Cardiac fibroblast (primary cell): ENCODE measurements around the gene CACNA2D4.

Experiments used
- DNase-seq, 2 donors: peaks; one replicate each; pipeline versions ENCODE4 v3.0.0 to v3.0.0-alpha.2; 2010; ENCODE audit warnings: low read depth in 2 of 2
- H3K4me3 ChIP-seq, 2 donors: replicated peaks in 1 of 2; 1 replicate in 1 of 2; 2 replicates in 1 of 2; pipeline ENCODE4 v1.5.1; 2011; ENCODE audit warnings: low read depth in 2 of 2, low read length in 2 of 2, mild to moderate bottlenecking in 2 of 2, moderate library complexity in 1 of 2
- CTCF ChIP-seq: IDR thresholded peaks from one replicate; pipeline ENCODE4 v1.5.1; 2011; ENCODE audit warnings: low read depth, mild to moderate bottlenecking, low read length, inconsistent platforms

CACNA2D4 gene

DNA sequence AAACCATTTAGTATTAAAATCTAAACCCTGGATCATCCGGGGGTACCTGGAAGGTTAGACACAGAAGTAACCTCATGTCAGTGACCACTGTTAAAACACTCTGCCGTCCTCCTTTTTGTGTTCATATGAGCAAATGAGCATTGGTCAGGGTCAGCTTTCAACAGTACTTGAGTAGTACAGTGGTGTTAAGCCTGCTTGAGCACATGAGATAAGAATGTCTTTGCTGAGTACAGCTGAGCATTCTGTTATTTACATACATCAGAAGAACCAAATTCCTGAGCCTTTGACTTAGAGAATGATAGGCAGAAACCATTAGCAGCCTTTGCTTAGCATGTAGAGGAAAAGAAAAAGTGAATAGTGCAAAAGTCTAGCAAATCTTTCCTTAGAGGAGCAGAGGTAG lies 136.7 kb downstream of the CACNA2D4 start:
- DNase-seq, result peak in 1 of 2 donors; percentile 45
- no peak for TF ChIP-seq CTCF
- no peak overlapping the region for H3K4me3 ChIP-seq

GRCh38 chr12:1779783-1780182 lies 138.7 kb downstream of the CACNA2D4 start:
- no peak overlapping the region for H3K4me3 ChIP-seq
- no peak for TF ChIP-seq CTCF
- peak; percentile 85 to 90 for DNase-seq

DNA sequence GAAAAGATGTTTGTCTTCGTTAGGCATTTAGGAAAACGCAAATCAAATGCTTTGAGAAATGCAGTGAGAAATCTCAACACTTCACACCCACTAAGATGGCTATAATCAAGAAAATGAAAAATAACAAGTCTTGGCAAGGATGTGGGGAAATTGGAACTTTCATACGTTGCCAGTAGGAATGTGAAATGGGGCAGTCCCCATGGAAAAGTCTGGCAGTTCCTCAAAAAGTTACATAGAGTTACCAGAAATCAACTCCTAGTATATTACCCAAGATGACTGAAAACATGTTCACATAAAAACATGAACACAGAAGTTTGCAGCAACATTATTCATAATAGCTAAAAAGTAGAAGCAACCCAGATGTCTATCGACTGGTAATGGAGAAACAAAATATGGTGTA lies 139.5 kb downstream of the CACNA2D4 start:
- peak; percentile 59 to 83 for DNase-seq
- no peak for TF ChIP-seq CTCF
- H3K4me3 ChIP-seq, result no peak overlapping the region

DNA sequence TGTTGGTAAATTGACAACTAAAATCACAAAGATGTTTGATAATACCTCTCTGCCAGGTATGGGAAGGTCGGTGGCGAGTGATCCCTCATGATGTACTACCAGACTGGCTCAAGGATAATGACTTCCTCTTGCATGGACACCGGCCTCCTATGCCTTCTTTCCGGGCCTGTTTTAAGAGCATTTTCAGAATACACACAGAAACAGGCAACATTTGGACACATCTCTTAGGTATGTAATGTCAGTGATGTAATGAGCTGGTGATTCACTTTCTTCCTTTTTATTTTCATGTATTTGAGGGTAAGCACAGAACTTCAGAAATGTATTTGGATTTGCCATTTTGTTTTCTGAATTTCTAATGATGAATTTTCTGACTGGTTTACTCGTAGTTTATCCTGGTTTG lies 140.7 kb downstream of the CACNA2D4 start:
- DNase-seq, result peak; percentile 56 to 92

DNA sequence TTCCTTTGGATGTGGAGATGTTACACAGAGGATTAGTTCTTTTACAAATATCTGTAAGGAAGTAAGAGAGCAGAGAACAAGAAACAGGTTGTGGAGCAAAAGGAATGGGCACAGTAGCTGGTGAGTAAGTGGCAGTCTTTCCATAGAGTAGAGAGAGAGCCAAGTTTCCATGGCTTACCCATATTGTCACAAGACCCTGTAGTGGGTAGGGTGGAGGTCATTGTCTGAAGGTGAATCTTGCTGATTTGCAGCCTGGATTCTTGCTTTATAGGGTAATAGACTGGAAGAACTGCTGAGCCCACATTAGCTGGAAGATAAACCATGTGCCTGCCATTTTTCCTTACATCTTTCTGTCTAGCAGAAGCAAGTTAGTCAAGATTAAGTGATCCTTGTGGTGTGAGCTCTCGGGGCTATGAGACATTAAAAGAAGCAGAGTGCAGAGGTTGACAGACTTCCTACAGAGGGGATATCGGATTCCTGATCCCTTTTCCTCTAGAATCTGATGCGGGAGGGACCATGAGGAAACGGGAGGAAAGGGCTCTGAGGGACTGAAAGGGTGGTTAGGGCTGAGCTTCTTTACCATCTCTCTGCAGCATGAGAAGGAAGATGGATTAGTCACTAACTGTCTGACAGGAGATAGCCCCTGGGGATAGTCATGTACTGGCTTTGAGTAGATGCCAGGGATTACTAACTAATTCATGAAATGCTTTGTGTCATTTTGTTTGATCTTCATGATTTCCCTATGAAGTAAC lies 142.1 kb downstream of the CACNA2D4 start:
- H3K4me3 ChIP-seq, result no peak overlapping the region
- no peak for TF ChIP-seq CTCF
- peak; percentile 51 to 92 for DNase-seq

More for the DNA sequence above, 140.7 kb downstream of the CACNA2D4 start:
- H3K4me3 ChIP-seq, result no peak overlapping the region
- TF ChIP-seq CTCF, result no peak

DNA sequence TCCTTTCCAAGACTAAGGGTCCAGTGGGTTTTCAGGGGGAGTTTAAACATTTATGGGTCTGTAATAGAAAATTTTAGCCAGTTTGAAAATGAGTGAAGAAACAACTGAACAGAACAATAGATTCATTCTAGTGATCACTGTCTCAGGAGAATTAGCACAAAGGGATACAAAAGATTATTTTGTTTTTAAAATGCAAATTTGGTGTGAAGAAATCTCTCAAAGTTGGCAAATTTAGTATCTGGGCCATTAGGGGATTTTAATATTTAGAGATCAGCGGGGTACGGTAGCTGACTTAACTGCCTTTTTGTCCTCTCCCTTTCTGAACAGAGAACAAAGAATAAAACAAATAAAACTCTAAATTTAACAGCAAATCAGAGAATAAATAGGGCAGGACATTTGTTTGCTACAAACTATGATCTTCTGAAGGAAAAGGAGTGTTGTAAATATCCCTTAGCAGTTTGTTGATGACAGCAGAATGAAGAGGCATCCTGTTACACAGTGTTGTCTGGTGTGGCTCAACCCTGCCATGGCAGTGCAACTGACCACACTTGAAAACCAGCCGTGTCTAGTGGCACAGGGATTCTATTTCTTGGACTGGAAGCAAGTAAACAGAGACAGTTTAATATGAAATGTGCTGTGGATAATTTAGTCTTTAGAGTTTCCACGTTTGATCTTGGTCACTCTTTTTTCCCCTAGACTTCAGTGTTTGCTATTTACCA lies 144.4 kb downstream of the CACNA2D4 start:
- TF ChIP-seq CTCF, result no peak
- no peak overlapping the region for H3K4me3 ChIP-seq
- DNase-seq, result peak in 1 of 2 donors; percentile 22
